Pancreas (tissue), 10 donors: ENCODE measurements around the gene CCDC80. TPM values are rescaled to one million over a fixed set of nuclear protein-coding genes. Genes with fewer than 3 reads are reported as not detected.

Source experiments
- ATAC-seq, 4 donors: fragments of 200-7000 bp; cut with Tn5 transposase; one replicate each; pipeline versions ENCODE4 v1.8.0 to v1.9.1; 2020; ENCODE audit warnings: mild to moderate bottlenecking in 4 of 4, moderate library complexity in 4 of 4
- DNase-seq, 6 donors: peaks; one replicate each; pipeline ENCODE4 v3.0.0-alpha.2; 2020
- FAIRE-seq: peaks from 2 replicates; lab custom pipeline; 2012; peaks lifted over from hg19 to GRCh38; lab: Jason Lieb, UNC
- H3K27ac ChIP-seq, 4 donors: fragments of 200-600 bp; sonication (generic); 1 replicate in 3 of 4; 2 replicates in 1 of 4; pipeline versions ENCODE4 v1.5.0 to v1.8.0; 2020
- H3K27me3 ChIP-seq, 4 donors: fragments of 200-600 bp; one replicate each; pipeline ENCODE4 v1.8.0; 2021
- H3K36me3 ChIP-seq, 3 donors: fragments of 200-600 bp; sonication (generic) in 1 of 3; one replicate each; pipeline versions ENCODE4 v1.5.0 to v1.8.0; 2020 to 2021
- H3K4me1 ChIP-seq, 3 donors: fragments of 200-600 bp; one replicate each; pipeline ENCODE4 v1.8.0; 2021
- H3K4me3 ChIP-seq, 4 donors: fragments of 200-600 bp; sonication (generic) in 2 of 4; one replicate each; pipeline versions ENCODE4 v1.5.0 to v1.8.0; 2020 to 2021
- H3K9me3 ChIP-seq, 4 donors: fragments of 200-600 bp; one replicate each; pipeline ENCODE4 v1.8.0; 2021
- WGBS, 2 donors: extraction: QIAGEN DNeasy Blood & Tissue Kit; methylation state at CpG; one replicate each; pipeline ENCODE4 v1.1.7; 2013; 5-methylcytosine and 5-hydroxymethylcytosine counted together
- intact Hi-C, 3 donors: fragments of 100-400 bp; cut with DNase I; formaldehyde crosslinking; loops; one replicate each; pipeline versions ENCODE4 v1.11.1 to v1.14.2; 2022
- polyA plus RNA-seq, 2 donors: library from polyadenylated mRNA; stranded (reverse); fragments of 200-250 nt; gene quantifications; one replicate each; pipeline ENCODE4 v1.2.3, GENCODE V29; 2013
- total RNA-seq, 6 donors: library from RNA; stranded (reverse); fragmentation: NEBNext Ultra II Directional in 4 of 6; extraction: Animal tissue kit (Norgen Biotek cat#: 25700) in 4 of 6; gene quantifications; one replicate each; pipeline versions ENCODE4 v1.2.1 to v1.2.4, GENCODE V29; 2021 to 2023
- TF ChIP-seq, protein P1 (sequence below), 4 donors: fragments of 200-600 bp; sonication (generic) in 3 of 4; IDR thresholded peaks; one replicate each; pipeline versions ENCODE4 v1.5.0 to v1.8.0; 2021; ENCODE audit warnings: antibody characterized with exemption in 4 of 4
- donor health status: healthy with polysubstance abuse.
- donor health status: DM: no; HTN: no; CAD: no; lungs with moderate emphysema.
- donor health status: DM: no; HTN: no; CAD: no.
- donor health status: control.
- donor health status: control.
- donor health status: Bipolar disorder and iron deficiency.
- donor health status: DM: yes; HTN: yes; CAD: no.
- donor health status: DM: no; HTN: no; CAD: no.
- donor health status: DM: no; HTN: no; CAD: no.
- donor health status: DM: yes; HTN: yes; CAD: no.

CCDC80 gene
- total and polyA plus RNA-seq, 8 donors, result 6.1 to 100 (median 11.8) TPM

DNA sequence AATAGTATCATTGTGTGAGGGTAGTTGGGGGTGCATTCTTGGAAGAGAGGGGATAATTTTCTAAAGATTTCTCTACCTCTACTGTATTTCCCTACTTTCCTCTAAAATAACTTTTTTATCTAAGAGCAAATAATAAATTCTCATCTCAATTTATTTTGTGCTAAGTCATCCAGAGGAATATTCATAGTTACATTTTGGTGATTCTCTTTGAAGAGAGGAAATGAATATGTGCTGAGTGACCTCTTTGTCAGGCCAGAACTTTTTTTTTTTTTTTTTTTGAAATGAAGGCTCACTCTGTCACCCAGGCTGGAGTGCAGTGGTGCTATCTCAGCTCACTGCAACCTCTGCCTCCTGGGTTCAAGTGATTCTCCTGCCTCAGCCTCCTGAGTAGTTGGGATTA, 15.1 kb upstream of the CCDC80 start:
- no peaks in the 10 kb centered on the region for H3K4me1 ChIP-seq
- H3K36me3 ChIP-seq, result no peaks in the 10 kb centered on the region
- no peak overlapping the region for H3K4me3 ChIP-seq
- FAIRE-seq (no peak), DNase-seq (no peak), ATAC-seq (no peak)
- intact Hi-C loops, result no loop called here
- H3K9me3 ChIP-seq, result no peaks in the 10 kb centered on the region
- no peak overlapping the region for H3K27ac ChIP-seq
- TF ChIP-seq, protein P1, sequence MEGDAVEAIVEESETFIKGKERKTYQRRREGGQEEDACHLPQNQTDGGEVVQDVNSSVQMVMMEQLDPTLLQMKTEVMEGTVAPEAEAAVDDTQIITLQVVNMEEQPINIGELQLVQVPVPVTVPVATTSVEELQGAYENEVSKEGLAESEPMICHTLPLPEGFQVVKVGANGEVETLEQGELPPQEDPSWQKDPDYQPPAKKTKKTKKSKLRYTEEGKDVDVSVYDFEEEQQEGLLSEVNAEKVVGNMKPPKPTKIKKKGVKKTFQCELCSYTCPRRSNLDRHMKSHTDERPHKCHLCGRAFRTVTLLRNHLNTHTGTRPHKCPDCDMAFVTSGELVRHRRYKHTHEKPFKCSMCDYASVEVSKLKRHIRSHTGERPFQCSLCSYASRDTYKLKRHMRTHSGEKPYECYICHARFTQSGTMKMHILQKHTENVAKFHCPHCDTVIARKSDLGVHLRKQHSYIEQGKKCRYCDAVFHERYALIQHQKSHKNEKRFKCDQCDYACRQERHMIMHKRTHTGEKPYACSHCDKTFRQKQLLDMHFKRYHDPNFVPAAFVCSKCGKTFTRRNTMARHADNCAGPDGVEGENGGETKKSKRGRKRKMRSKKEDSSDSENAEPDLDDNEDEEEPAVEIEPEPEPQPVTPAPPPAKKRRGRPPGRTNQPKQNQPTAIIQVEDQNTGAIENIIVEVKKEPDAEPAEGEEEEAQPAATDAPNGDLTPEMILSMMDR (IDR thresholded peaks at IDR 0.05), result no peak
- H3K27me3 ChIP-seq, result no peaks in the 10 kb centered on the region

DNA sequence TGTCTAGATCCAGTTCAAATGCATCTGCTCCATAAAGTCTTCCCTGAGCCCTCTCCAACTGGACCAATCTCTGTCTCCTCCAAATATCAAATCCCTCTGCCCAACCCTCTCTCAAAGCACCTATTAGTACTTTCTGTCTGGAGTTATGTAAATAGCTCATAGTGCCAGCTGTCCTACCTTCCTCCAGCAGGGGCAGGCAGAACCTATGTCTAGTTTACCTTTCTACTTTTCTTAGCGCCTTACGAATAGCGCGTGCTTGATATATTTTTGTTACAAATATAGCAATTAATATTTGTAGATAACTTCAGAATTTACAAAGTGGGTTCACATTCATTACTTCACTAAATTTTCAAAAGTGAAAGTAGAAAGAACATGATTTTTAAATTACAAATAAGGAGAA, 14.0 kb upstream of the CCDC80 start:
- Histone ChIP-seq H3K36me3 (no peaks in the 10 kb centered on the region), H3K9me3 (no peaks in the 10 kb centered on the region), H3K4me3 (no peak overlapping the region), H3K27ac (no peak overlapping the region), H3K27me3 (no peaks in the 10 kb centered on the region), H3K4me1 (no peaks in the 10 kb centered on the region)
- TF ChIP-seq, protein P1 (IDR thresholded peaks at IDR 0.05), result no peak
- no peak for DNase-seq
- WGBS, 2 donors, result 91 to 94% methylated on average over 4 of the region's 4 CpGs
- ATAC-seq, result no peak
- intact Hi-C loops, result no loop called here
- FAIRE-seq, result no peak

DNA sequence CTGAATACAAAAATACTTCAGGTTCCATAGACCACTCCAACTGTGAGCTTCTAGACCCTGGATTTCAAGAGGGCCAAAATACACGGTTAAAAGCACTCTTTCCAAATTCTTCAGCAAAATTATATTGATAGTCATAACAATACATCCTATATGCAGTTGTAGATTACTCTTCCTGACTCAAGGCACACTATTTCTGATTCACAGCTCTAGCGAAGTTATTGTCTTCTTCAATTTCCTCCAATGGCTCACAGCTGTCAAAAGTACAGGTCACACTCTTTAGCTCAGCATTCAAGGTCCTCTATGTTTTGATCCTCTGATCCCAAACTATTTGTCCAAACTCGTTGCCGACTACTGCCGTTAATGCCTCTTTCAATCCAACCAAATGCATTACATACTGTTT, 13.5 kb upstream of the CCDC80 start:
- DNase-seq (no peak), ATAC-seq (no peak), FAIRE-seq (no peak)
- WGBS, 2 donors, result 74 to 87% methylated on average over 5 of the region's 5 CpGs
- Histone ChIP-seq H3K36me3 (no peaks in the 10 kb centered on the region), H3K27ac (no peak overlapping the region), H3K9me3 (no peaks in the 10 kb centered on the region), H3K4me3 (no peak overlapping the region), H3K27me3 (no peaks in the 10 kb centered on the region), H3K4me1 (no peaks in the 10 kb centered on the region)
- intact Hi-C loops, result no loop called here
- TF ChIP-seq, protein P1 (IDR thresholded peaks at IDR 0.05), result no peak

DNA sequence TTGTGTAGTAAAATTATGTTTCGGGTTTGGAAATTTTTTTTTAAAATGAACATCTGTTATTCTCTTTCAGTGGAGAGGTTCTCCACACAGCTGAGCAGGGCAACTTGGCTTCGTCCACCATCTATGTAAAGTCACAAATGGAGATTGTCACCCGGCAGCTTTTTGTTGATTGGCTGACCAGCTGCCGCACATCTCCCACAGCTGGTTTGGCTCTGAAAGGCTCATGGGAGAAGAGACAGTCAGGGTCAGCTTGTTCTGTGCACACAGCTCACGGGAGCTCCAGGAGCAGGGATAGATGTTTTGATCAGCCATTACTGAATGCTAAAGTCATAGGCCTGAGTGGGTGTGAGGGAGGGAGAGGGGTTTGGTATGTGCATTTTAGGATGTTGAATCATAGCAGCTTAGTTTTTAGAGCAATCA, 12.9 kb upstream of the CCDC80 start:
- Histone ChIP-seq H3K4me1 (no peaks in the 10 kb centered on the region), H3K27ac (no peak overlapping the region), H3K4me3 (no peak overlapping the region), H3K27me3 (no peaks in the 10 kb centered on the region), H3K9me3 (no peaks in the 10 kb centered on the region), H3K36me3 (no peaks in the 10 kb centered on the region)
- intact Hi-C loops, result no loop called here
- 75 to 81% methylated on average over 5 of the region's 5 CpGs for WGBS, 2 donors
- ATAC-seq (peak in 3 of 4 donors; percentile 42 to 62 (median 59)), DNase-seq (no peak), FAIRE-seq (no peak)
- TF ChIP-seq, protein P1 (IDR thresholded peaks at IDR 0.05), result no peak

DNA sequence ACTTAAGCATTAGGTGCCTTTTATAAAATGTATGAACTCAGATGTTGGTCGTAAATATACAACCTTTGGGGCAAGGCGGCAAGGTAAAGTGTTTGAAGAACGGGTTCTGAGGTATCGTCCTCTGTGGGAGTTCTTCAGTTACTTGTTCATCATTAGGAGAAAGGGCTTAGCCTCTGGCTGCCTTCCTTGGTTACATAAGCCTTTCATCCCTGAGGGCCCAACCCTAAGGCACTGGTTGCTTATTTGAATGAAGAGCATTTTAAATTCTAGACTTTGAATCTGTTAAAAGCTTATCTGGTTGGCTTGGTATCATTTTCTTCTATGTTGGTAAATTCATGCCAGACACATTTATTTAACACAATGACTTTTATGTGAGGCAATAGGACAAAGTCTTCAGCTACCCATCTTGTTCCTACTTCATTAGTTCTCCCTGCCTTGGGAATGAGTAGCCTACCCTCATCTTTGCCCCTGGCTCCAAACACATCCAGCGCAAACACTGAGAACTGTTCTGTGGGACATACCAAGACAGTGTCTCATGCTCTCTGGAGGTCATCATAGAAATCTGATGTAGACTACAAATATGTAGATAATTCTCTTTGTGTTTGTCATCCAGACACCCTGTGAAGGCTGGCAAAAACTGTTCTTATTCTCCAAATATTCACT, 12.4 kb upstream of the CCDC80 start:
- FAIRE-seq, result no peak

More for the DNA sequence above, 12.4 kb upstream of the CCDC80 start:
- 70 to 85% methylated on average over 5 of the region's 5 CpGs for WGBS, 2 donors
- DNase-seq, result no peak
- no peak overlapping the region for H3K4me3 ChIP-seq
- H3K4me1 ChIP-seq, result no peaks in the 10 kb centered on the region
- no peak overlapping the region for H3K27ac ChIP-seq
- intact Hi-C loops, result no loop called here
- ATAC-seq, result peak in 3 of 4 donors; percentile 49 to 75 (median 56)
- TF ChIP-seq, protein P1 (IDR thresholded peaks at IDR 0.05), result no peak
- H3K27me3 ChIP-seq, result no peaks in the 10 kb centered on the region
- no peaks in the 10 kb centered on the region for H3K9me3 ChIP-seq
- H3K36me3 ChIP-seq, result no peaks in the 10 kb centered on the region
